ENCODE data around the gene ZNF766.
"Not testable (repeated sequence)": the region's sequence is repeated elsewhere in the genome, so short reads cannot be mapped to it uniquely, and the experiment has no call there.

Gene ZNF766

GRCh38 chr19:52269338-52270261, at the start of gene ZNF766:
ZNF766 (plus strand) TSS chr19:52269587; CDS start chr19:52269614, 27 bp downstream.
- peak; percentile 82 to 86 for DNase-seq (ENCODE audit: low read depth in 2 of 2)

GRCh38 chr19:52219611-52220010, 49.8 kb upstream of the ZNF766 start:
- DNase-seq (ENCODE audit: low read depth in 2 of 2), result no peak

GRCh38 chr19:52221031-52221430, 48.4 kb upstream of the ZNF766 start:
- no peak for DNase-seq (ENCODE audit: low read depth in 2 of 2)

- no peak for DNase-seq (ENCODE audit: low read depth in 2 of 2)
Measured at GRCh38 chr19:52221831-52222375, 47.5 kb upstream of the ZNF766 start.

GRCh38 chr19:52224211-52224610, 45.2 kb upstream of the ZNF766 start:
- no peak for DNase-seq (ENCODE audit: low read depth in 2 of 2)

GRCh38 chr19:52226652-52227051, 42.7 kb upstream of the ZNF766 start:
- DNase-seq (ENCODE audit: low read depth in 2 of 2), result no peak

- DNase-seq (ENCODE audit: low read depth in 2 of 2), result no peak
Measured at GRCh38 chr19:52227196-52227940, 42.0 kb upstream of the ZNF766 start.

- DNase-seq (ENCODE audit: low read depth in 2 of 2), result no peak
Measured at GRCh38 chr19:52227980-52228379, 41.4 kb upstream of the ZNF766 start.

GRCh38 chr19:52229524-52229923, 39.9 kb upstream of the ZNF766 start:
- DNase-seq (ENCODE audit: low read depth in 2 of 2), result no peak

DNA sequence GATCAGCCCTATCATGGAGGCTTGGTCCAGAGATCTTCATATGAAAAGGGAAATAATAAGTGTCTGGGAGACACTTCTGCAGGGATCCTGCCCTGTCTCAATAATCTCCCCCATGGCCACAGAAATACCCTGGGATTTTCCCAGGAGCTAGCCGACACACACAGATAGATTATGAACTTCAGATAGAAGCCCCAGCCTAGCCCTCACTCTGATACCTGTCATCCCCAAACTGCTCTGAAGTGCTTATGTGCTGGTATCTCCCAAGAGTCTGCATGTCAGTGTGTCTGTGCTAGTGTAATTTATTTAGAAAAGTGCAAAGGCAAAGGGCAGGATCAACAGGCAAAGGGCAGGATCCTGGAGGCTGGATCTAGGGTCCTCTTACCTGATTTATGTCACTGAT, 38.7 kb upstream of the ZNF766 start:
- no peak for DNase-seq (ENCODE audit: low read depth in 2 of 2)

GRCh38 chr19:52231154-52231910, 38.1 kb upstream of the ZNF766 start:
- no peak for DNase-seq (ENCODE audit: low read depth in 2 of 2)

GRCh38 chr19:52234406-52234805, 35.0 kb upstream of the ZNF766 start:
- DNase-seq (ENCODE audit: low read depth in 2 of 2), result no peak

GRCh38 chr19:52237197-52237596, 32.2 kb upstream of the ZNF766 start:
- no peak for DNase-seq (ENCODE audit: low read depth in 2 of 2)

- DNase-seq (ENCODE audit: low read depth in 2 of 2), result peak; percentile 16 to 32
Measured at GRCh38 chr19:52237771-52238400, 31.5 kb upstream of the ZNF766 start.

- DNase-seq (ENCODE audit: low read depth in 2 of 2), result no peak
Measured at GRCh38 chr19:52244021-52244420, 25.4 kb upstream of the ZNF766 start.

DNA sequence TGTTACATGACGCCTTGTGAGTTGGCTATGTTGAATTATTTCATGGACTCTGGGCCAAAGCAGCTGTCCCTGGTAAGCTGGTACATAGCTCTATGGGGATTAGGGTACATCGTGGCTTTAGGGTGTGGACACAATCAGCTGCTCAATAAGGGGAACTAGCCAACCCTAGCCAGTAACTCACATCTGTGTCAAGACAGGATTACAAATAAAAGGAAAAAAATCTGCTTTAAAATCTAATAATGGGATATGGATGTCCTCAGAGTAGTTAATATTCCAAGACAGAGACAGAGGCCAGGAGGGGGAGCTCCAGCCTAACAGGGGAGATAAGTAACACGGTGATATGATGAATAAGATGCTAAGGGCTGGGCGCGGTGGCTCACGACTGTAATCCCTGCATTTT, 21.1 kb upstream of the ZNF766 start:
- DNase-seq (ENCODE audit: low read depth in 2 of 2), result no peak

DNA sequence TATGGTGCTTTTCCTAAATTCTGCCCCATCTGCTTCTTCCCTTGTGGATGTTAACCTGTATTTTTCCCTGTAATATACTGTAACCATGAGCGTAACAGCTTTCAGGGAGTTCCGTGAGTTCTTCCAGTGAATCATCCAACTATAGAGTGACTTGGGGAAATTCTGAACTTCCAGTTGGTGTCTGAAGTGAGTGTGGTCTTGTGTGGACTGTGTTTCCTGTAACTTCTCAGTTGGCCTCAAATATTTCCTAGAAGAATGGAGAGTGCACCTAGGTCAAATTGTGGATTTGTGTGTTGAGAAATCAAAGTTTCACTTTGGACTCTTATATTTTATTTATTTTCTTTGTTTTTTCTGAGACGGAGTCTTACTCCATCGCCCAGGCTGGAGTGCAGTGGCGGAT, 11.0 kb upstream of the ZNF766 start:
- DNase-seq (ENCODE audit: low read depth in 2 of 2), result no peak

DNA sequence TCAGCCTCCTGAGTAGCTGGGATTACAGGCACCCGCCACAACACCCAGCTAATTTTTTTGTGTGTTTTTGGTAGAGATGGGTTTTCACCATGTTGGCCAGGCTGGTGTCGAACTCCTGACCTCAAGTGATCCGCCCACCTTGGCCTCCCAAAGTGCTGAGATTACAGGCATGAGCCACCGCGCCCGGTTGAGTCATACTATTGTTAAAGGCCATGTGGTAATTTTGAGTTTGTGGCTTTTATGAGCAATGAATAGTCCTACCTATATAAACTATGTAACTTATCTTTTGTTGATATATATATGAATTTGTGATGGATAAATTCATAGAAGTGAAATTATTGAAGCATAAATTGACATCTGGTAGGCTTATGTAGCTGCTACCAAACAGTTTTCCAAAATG, 3.8 kb upstream of the ZNF766 start:
- not testable (repeated sequence) for DNase-seq (ENCODE audit: low read depth in 2 of 2)

DNA sequence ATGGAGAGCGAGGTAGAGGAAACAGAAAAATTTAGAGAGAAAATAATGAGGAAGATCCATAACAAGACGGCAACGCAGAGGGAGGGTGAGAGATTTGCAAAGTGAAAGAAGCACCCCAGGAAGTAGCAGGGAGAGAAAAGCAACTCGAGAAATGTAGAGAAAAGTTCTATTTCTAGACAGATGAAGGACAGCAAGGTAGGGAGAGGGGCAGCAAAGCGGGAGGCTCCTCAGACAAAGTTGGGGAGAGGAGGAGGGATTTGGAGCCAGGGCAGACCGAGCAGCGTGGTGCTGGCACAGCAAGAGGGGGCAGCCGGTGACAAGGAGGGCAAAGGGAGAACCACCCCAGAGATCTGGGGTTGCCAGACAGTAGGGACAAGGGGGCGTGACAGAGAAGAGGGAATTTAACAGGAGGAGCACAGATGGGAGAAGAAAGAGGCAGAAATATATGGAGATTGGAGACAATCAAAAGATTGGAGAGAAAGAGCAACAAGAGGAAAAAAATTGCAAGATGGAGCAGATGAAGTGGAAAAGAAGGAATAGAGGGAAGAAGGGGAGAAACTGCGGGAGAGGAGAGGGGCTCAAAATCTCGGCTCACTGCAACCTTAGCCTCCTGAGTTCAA, 989 bp downstream of the ZNF766 start:
- DNase-seq (ENCODE audit: low read depth in 2 of 2), result no peak

- DNase-seq (ENCODE audit: low read depth in 2 of 2), result no peak
Measured at GRCh38 chr19:52273301-52273700, 3.9 kb downstream of the ZNF766 start.

DNA sequence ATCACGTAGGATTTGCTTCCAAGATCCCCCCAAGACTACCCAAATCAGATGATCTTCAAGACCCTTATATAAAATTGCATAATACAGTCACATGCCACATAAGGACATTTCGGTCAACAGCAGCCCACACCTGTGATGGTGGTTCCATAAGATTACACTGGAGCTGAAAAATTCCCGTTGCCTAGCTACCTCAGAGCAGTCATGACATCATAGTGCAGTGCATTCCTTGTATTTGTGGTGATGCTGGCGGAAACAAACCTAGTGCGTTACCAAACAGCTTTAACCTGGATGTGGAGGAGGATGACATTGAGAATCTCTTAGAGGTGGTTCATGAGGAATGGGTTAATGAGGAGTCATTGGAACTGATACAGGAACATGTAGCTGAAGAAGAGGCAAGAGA, 4.8 kb downstream of the ZNF766 start:
- DNase-seq (ENCODE audit: low read depth in 2 of 2), result no peak
